ENCODE measurements around the gene CRMP1.
A peak's percentile ranks its signal among the peaks of the same experiment; 100 is the strongest.

Gene CRMP1

DNA sequence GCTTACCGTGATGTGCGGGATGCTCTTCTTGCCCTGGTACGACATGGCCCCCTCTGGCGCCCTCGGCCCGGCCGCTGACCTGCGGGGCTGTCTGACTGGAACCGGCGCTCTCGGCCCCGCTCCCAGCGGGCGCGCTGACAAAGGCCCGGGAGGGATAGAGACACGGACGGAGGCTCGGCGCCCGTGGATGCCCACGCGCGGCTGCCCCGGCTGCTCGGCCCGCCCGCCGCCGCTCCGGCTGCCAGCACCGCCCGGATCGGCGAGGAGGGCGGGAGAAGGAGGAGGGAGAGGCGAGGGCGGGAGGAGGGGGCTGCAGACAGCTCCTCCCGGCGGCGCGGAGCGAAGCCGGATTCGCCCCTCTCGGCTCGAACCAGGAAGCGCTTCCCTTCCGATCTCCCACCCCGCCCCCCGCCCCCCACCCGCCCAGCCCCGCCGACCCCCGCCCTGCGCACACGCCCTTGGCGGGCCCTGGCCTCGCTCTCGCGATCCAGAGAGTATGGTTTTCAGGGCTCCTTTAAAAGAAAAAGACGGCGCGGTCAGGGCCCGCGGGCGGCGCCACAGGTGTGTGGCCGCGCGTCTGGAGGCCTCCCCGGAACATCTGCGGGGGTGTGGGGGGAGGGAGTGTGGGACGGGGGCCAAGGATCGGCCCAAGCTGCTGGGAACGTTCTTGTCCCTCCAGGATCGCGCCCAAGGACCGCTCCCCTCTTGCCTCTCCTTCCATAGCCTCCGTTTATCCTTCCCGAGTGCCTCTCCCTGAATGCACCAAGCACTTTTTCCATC is 4.5 kb downstream of the CRMP1 start:
- peak; percentile 82 for DNase-seq (ENCODE audit: low spot score)

DNA sequence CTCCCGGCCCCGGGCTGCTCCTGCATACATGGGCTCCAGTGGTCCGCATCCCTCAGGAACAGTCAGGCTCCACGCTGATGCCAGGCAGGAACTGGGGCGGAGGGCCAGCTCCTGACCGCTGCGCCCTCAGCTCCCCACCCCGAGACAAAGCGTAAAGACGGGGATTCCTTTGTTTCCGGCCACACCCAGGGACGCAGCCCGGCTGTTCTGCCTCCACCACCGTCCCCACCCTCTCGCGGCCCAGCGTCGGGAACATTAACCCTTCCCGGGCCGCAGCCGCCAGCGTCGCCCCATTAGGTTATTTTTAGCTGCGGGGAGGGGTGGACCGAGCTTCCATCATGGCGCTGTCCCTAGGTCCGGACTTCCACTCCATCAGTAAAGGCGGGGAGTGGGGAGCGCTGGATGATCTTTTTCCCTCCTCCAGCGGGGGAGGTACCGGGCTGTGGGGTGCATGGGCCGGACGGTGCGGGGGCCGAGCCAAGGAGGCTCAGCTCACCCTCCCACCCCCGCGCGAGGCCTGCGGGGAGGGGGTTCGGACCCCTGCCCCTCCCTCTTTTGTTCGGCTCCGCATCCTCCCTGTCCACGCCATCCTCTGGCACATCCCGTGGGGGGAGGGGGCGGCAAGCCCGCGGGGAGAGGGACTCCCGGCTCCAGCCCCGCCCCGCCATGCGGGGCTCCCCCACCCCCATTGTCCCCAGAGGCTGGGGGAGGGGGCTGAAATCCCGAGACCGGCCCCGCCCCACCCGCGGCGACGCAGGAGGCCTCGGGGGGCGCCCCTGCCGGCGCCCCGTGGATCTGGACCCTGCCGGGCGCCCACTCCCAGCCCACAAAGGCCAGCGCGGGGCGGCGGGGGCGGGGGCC is 5.3 kb downstream of the CRMP1 start:
- peak; percentile 49 for DNase-seq (ENCODE audit: low spot score)

- no peak for DNase-seq (ENCODE audit: low spot score)
Observed at GRCh38 chr4:5887011-5887360, 5.9 kb downstream of the CRMP1 start.

DNA sequence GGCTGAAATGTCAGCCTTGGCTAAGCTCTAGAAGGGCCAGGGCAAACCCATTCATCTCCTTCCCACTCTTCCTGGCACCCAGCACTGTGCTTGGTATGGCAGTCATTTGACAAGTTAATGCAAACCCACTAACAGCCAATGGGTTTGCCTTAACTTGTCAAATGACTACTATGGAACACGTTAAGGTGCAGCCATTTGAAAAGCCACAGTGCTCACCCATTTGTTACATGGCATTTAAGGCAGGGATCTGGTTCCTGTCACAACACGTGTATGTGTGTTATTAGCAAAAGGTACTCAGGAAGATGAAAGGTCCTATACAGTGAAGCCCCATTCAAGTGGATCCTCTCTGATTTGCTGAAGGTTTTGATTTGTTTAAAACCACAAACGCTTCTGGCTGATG is 7.2 kb downstream of the CRMP1 start:
- DNase-seq (ENCODE audit: low spot score): no peak

- no peak for DNase-seq (ENCODE audit: low spot score)
Observed at GRCh38 chr4:5884796-5885195, 8.1 kb downstream of the CRMP1 start.

GRCh38 chr4:5883916-5884315 is 9.0 kb downstream of the CRMP1 start:
- DNase-seq (ENCODE audit: low spot score): no peak

- DNase-seq (ENCODE audit: low spot score): no peak
Observed at GRCh38 chr4:5882947-5883346, 9.9 kb downstream of the CRMP1 start.

DNA sequence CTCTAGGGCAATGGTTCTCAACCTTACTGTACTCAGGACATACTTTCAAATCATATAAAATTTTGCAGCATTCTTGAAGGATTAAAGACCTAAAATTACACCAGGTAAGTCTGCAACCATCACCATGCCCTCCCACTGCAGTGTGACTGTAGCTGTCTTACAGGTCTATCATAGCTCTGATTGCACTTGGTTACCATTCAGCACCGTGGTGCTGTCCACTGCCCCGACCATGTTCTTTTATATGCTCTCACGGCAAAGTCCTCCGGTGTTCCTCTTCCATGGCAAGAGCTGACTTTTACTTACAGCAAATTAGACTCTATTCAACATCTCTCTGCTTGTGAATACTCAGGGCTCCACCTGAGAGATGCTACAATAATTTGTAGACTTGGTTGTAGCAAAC is 11.5 kb downstream of the CRMP1 start:
- no peak for DNase-seq (ENCODE audit: low spot score)

- DNase-seq (ENCODE audit: low spot score): no peak
Observed at GRCh38 chr4:5878359-5878758, 14.5 kb downstream of the CRMP1 start.

DNA sequence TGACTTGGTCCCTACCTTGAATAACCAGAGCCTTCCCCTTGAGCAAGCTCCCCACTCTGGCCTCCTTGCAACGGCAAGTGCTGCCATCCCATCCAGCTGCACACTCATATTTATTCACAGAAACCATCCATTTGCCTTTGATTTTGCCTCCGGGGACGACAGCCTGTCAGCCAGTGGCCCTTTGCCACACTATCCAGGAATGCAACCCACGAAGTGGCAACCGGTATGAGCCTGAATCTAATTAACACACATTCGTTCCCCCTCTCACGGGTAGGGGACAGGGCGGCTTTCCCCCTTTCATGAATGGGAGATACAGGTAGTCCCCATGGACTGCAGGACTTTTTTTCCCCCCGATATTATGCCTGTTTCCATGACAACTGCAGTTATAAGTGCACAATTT is 15.5 kb downstream of the CRMP1 start:
- DNase-seq (ENCODE audit: low spot score): no peak

DNA sequence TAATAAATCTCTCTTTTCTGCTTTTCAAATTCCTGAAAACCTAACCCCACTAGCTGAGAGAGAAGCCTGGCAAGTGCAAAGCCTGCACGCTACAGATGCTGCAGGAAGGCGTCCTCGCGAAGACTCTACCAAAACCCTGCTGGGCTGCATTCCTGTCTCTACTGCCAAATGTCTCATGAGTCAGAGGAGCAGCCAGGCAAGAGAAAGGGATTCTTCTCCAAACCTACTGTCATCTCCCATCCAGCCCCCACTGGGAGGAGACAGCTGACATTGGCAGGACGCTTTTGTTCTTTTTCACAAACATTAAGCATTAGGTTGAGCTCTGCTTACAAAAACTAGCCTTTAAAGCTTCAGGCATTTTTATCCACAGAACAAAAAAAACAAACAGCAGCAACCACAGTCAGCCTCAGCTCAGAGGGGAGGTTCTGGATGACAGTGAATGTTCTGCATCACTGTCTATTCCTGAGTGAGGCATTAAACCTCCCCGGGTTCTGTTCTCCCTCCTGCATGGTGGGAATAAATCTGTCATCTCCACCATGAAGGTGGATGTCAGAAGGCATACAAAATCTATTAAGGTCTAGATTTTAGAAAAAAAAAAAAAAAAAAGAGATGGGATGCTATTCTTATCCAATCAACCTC is 18.0 kb downstream of the CRMP1 start:
- no peak for DNase-seq (ENCODE audit: low spot score)

DNA sequence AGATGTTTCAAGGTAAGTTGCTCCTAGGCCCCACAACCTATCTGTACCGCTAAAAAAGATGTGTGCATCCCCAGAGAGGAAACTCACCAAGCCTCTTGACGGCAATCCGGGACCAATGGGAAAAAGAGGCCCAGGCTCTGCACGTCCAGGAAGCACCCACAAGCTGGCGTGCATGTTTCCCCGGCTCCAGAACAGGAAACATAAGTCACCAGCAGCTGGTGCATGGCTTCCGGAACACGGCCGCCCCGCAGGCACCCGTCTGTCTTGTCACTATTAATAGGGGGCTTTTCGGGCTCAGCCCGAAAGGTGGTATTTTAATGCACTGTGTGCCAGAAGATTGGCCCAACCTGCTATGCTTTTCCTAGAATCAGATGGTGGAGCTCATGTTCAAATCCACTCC is 22.2 kb downstream of the CRMP1 start:
- no peak for DNase-seq (ENCODE audit: low spot score)

- no peak for DNase-seq (ENCODE audit: low spot score)
Observed at GRCh38 chr4:5869966-5870619, 22.8 kb downstream of the CRMP1 start.

DNA sequence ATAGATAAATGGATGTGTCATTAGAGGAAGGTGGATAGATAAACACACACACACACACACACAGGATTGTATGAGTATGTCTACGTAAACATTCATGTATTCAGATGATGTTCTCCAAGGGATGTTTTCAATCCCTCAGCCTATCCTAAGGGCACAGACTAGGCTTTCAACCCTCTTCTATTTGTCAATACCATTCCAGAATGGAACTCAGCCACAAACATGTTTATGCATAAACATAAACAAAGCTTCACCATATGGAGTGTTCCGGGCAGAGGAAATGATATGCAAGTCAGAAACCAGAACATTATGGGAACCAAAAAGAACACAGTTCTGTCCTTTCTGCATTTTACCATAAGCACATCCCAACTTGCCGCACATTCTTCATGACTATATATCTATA is 25.0 kb downstream of the CRMP1 start:
- DNase-seq (ENCODE audit: low spot score): no peak

- no peak for DNase-seq (ENCODE audit: low spot score)
Observed at GRCh38 chr4:5866841-5867813, 25.8 kb downstream of the CRMP1 start.

DNA sequence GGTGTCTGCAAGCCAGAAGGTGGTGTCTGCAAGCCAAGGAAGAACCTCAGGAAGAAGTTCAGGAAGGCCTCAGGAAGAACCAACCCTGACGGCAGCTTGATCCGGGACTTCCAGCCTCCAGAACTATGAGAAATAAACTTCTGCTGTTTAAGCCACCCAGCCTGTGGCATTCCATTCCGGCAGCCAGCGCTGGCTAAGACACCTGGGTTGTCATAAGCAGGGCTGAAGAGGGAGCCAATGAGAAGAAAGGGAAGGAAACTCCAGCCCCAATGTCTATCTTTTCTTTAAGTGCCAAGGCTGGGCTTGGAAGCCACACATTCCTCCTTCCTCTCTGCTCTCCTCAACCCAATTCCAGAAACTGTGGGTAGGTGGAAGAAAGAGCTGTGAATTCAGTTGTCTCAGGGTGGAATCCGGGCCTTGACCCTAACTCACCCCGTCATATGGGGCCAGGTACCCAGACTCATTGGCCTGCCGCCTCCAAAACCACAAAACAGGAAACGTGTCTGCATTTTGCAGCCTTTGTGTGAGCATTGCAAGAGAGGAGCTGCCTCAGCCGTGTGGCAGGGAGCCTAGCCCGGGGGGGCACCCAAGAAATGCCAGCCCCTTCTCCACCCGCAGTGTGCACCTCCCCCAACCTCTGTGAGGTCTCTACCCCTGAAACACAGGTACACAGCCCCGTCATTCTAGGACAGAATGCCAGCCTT is 26.8 kb downstream of the CRMP1 start:
- no peak for DNase-seq (ENCODE audit: low spot score)

DNA sequence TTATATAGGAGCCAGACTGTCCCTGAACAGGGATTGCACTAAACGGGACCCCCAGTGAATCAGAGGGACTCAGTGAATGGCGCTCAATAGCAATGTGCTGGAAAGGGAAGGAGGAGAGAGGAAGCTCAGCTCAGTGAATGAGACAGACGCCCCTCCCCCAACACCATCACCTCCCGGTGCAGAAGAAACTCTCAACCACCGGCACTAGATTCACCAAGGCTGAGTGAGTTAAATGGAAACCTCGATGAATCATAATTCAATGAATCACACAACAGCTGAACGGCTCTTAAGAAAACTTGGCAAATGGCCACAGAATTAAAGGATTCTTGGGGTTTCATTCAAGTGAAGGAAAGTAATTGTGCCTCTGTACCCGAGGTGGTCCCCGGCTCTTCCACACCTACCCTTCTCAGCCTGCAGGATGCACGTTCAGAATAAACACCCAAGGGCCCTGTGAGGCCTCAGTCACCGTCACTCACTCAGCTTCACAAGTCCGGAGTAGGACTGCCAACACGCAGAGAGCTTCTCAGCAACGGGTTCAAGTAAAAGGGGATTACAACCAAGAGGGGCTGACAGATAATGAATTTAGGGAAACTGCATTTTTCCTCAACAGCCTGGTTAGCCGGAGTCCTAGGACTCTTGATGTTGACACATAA is 29.3 kb downstream of the CRMP1 start:
- DNase-seq (ENCODE audit: low spot score): no peak

- DNase-seq (ENCODE audit: low spot score): no peak
Observed at GRCh38 chr4:5858020-5858769, 34.7 kb downstream of the CRMP1 start.

- DNase-seq (ENCODE audit: low spot score): no peak
Observed at GRCh38 chr4:5857199-5857598, 35.7 kb downstream of the CRMP1 start.
